K562 (cell line): ENCODE results near the gene CELF4. TPM values are rescaled to one million over a fixed set of nuclear protein-coding genes. Genes with fewer than 3 reads are reported as not detected.

Experiments
- CBFA2T3 ChIP-seq: fragments of 450-650 bp; IDR thresholded peaks from 2 replicates; pipeline ENCODE4 v1.6.1; 2017
- CLOCK ChIP-seq: fragments of 250-450 bp; sonication (Bioruptor Pico); IDR thresholded peaks from 2 replicates; pipeline ENCODE4 v1.4.0; 2020; ENCODE audit warnings: mild to moderate bottlenecking, moderate library complexity, borderline replicate concordance
- DACH1 ChIP-seq: fragments of 450-650 bp; IDR thresholded peaks from 2 replicates; pipeline ENCODE4 v1.6.1; 2018; ENCODE audit not compliant: partially characterized antibody
- EZH2 ChIP-seq: IDR thresholded peaks from 2 replicates; pipeline ENCODE4 v1.6.1; 2012; ENCODE audit warnings: low read depth, mild to moderate bottlenecking, inconsistent platforms, low read length, borderline replicate concordance
- FIP1L1 ChIP-seq: fragments of 200-400 bp; formaldehyde crosslinking; IDR thresholded peaks from 2 replicates; pipeline ENCODE4 v1.6.1; 2018; ENCODE audit warnings: mild to moderate bottlenecking, low read depth, low read length; ENCODE audit not compliant: poor library complexity, severe bottlenecking
- GTF2A2 ChIP-seq: IDR thresholded peaks from 2 replicates; pipeline ENCODE4 v1.6.1; 2016; ENCODE audit warnings: mild to moderate bottlenecking, missing genetic modification characterization, missing compliant biosample characterization
- HIVEP1 ChIP-seq: fragments of 250-450 bp; sonication (Bioruptor Pico); IDR thresholded peaks from 2 replicates; pipeline ENCODE4 v1.4.0; 2020; ENCODE audit warnings: mild to moderate bottlenecking
- HMBOX1 ChIP-seq: sonication (generic); IDR thresholded peaks from 2 replicates; pipeline ENCODE4 v1.6.1; 2016
- HOXB6 ChIP-seq: fragments of 250-450 bp; sonication (Bioruptor Pico); IDR thresholded peaks from 2 replicates; pipeline ENCODE4 v1.5.1; 2022; ENCODE audit warnings: mild to moderate bottlenecking, borderline replicate concordance
- KAT8 ChIP-seq: fragments of 450-650 bp; IDR thresholded peaks from 2 replicates; pipeline ENCODE4 v1.6.1; 2016; ENCODE audit warnings: low read depth, mild to moderate bottlenecking
- KLF16 ChIP-seq: IDR thresholded peaks from 2 replicates; pipeline ENCODE4 v1.6.1; 2016; ENCODE audit warnings: antibody characterized with exemption
- RREB1 ChIP-seq: fragments of 250-450 bp; sonication (Bioruptor Pico); IDR thresholded peaks from 2 replicates; pipeline ENCODE4 v1.4.0; 2020
- SMARCA4 ChIP-seq: fragments of 450-650 bp; IDR thresholded peaks from 2 replicates; pipeline ENCODE4 v1.6.1; 2016
- TFE3 ChIP-seq: fragments of 450-650 bp; formaldehyde crosslinking; IDR thresholded peaks from 2 replicates; pipeline ENCODE4 v1.4.0; 2020; ENCODE audit warnings: mild to moderate bottlenecking, mixed read lengths
- ZBTB7A ChIP-seq: IDR thresholded peaks from 2 replicates; pipeline ENCODE4 v1.6.1; 2011; ENCODE audit warnings: low read depth, mild to moderate bottlenecking, low read length, moderate library complexity, borderline replicate concordance; ENCODE audit not compliant: control insufficient read depth
- ZEB2 ChIP-seq: fragments of 450-650 bp; IDR thresholded peaks from 2 replicates; pipeline ENCODE4 v1.6.1; 2016
- ZFP1 ChIP-seq: fragments of 450-650 bp; formaldehyde crosslinking; IDR thresholded peaks from 2 replicates; pipeline ENCODE4 v1.4.0; 2020; ENCODE audit warnings: mild to moderate bottlenecking, mixed read lengths
- polyA plus RNA-seq, 8 experiments: library from polyadenylated mRNA; depleted of rRNA in 4 of 8; stranded (reverse) in 5 of 8; unstranded in 3 of 8; fragments of >200 nt; fragmentation: Nextera tagmentation in 2 of 8; fragmentation: Illumina TruSeq in 1 of 8; extraction: Ambion mirVana in 2 of 8; extraction: Trizol in 1 of 8; gene quantifications; 2 replicates each; pipeline versions ENCODE4 v1.2.1 to v1.2.3, GENCODE V29; 2011 to 2014; ENCODE audit warnings: inconsistent platforms in 1 of 8, missing spikeins in 1 of 8
- total RNA-seq, 7 experiments: library from RNA; depleted of rRNA in 6 of 7; stranded (reverse); fragments of >200 nt in 6 of 7; fragmentation: Illumina TruSeq in 2 of 7; extraction: Trizol in 2 of 7; gene quantifications; 2 replicates each; pipeline versions ENCODE4 v1.2.1 to v1.2.3, GENCODE V29; 2011 to 2021; ENCODE audit warnings: low replicate concordance in 1 of 7

CELF4 gene
- total and polyA plus RNA-seq, 9 of the 15 experiments (the other 6 are each of a cell fraction or from before 2014, with no cell fraction given), result 0.04 to 0.24 (median 0.07) TPM; not detected in 3

GRCh38 chr18:37299471-37300304, 265.9 kb downstream of the CELF4 start (continued):
- TF ChIP-seq DACH1 (no peak), FIP1L1 (no peak), CLOCK (CRISPR knock-in tag) (no peak), ZEB2 (no peak), CBFA2T3 (peak; percentile 34; the same call in 1 of the 2 replicates), HMBOX1 (no peak), GTF2A2 (no peak), ZBTB7A (peak; percentile 45; the same call in 1 of the 2 replicates), TFE3 (CRISPR knock-in tag) (no peak), HIVEP1 (CRISPR knock-in tag) (no peak), SMARCA4 (peak; percentile 81), ZFP1 (CRISPR knock-in tag) (no peak), RREB1 (CRISPR knock-in tag) (no peak), KLF16 (no peak), KAT8 (no peak), EZH2 (no peak), HOXB6 (no peak)
